ENCODE results near the gene BIN1.

Gene BIN1

GRCh38 chr2:127137741-127138140 is 30.8 kb upstream of the BIN1 start:
- H3K36me3 Mint-ChIP-seq (ENCODE audit: low read depth), result peaks cover 5% of the 10 kb centered on the region
- H3K27me3 Mint-ChIP-seq (ENCODE audit: low read depth), result peaks cover 4% of the 10 kb centered on the region
- H3K27ac Mint-ChIP-seq, result peak overlapping the region in 2 of 3 experiments; percentile 65 to 82
- no peak for TF ChIP-seq CTCF (IDR thresholded peaks at IDR 0.05; ENCODE audit: unreplicated experiment in 3 of 3)
- peaks cover 46% of the 10 kb centered on the region for H3K4me1 Mint-ChIP-seq
- no peak overlapping the region for H3K4me3 Mint-ChIP-seq
- peaks cover 8% of the 10 kb centered on the region for H3K9me3 Mint-ChIP-seq

- Mint-ChIP-seq H3K27ac (peak overlapping the region in 1 of 3 experiments; percentile 82), H3K4me3 (no peak overlapping the region), H3K27me3 (ENCODE audit: low read depth) (peaks cover 4% of the 10 kb centered on the region), H3K9me3 (peaks cover 8% of the 10 kb centered on the region), H3K36me3 (ENCODE audit: low read depth) (peaks cover 5% of the 10 kb centered on the region), H3K4me1 (peaks cover 47% of the 10 kb centered on the region)
- no peak for TF ChIP-seq CTCF (IDR thresholded peaks at IDR 0.05; ENCODE audit: unreplicated experiment in 3 of 3)
These were observed 30.3 kb upstream of the BIN1 start for GRCh38 chr2:127137225-127137624.

GRCh38 chr2:127134833-127135830 is 28.2 kb upstream of the BIN1 start:
- peaks cover 4% of the 10 kb centered on the region for H3K27me3 Mint-ChIP-seq (ENCODE audit: low read depth)
- peak overlapping the region; percentile 42 to 75 (median 73) for H3K27ac Mint-ChIP-seq
- no peak for TF ChIP-seq CTCF (IDR thresholded peaks at IDR 0.05; ENCODE audit: unreplicated experiment in 3 of 3)
- peaks cover 5% of the 10 kb centered on the region for H3K36me3 Mint-ChIP-seq (ENCODE audit: low read depth)
- peaks cover 7% of the 10 kb centered on the region for H3K9me3 Mint-ChIP-seq
- peaks cover 40% of the 10 kb centered on the region for H3K4me1 Mint-ChIP-seq
- H3K4me3 Mint-ChIP-seq, result no peak overlapping the region

- no peak overlapping the region for H3K4me3 Mint-ChIP-seq
- peaks cover 32% of the 10 kb centered on the region for H3K4me1 Mint-ChIP-seq
- no peaks in the 10 kb centered on the region for H3K36me3 Mint-ChIP-seq (ENCODE audit: low read depth)
- H3K9me3 Mint-ChIP-seq, result no peaks in the 10 kb centered on the region
- TF ChIP-seq CTCF (IDR thresholded peaks at IDR 0.05; ENCODE audit: unreplicated experiment in 3 of 3), result no peak
- no peaks in the 10 kb centered on the region for H3K27me3 Mint-ChIP-seq (ENCODE audit: low read depth)
- H3K27ac Mint-ChIP-seq, result peak overlapping the region; percentile 3 to 9 (median 9)
These were observed 27.3 kb upstream of the BIN1 start for GRCh38 chr2:127134235-127134634.

- H3K36me3 Mint-ChIP-seq (ENCODE audit: low read depth), result no peaks in the 10 kb centered on the region
- H3K27me3 Mint-ChIP-seq (ENCODE audit: low read depth), result no peaks in the 10 kb centered on the region
- H3K4me1 Mint-ChIP-seq, result peaks cover 33% of the 10 kb centered on the region
- H3K9me3 Mint-ChIP-seq, result no peaks in the 10 kb centered on the region
- peak overlapping the region in 1 of 3 experiments; percentile 9 for H3K27ac Mint-ChIP-seq
- no peak for TF ChIP-seq CTCF (IDR thresholded peaks at IDR 0.05; ENCODE audit: unreplicated experiment in 3 of 3)
- H3K4me3 Mint-ChIP-seq, result no peak overlapping the region
These were observed 26.8 kb upstream of the BIN1 start for GRCh38 chr2:127133793-127134192.

All from nephron (organoid).